ENCODE results near the gene LRR1. TPM values are rescaled to one million over a fixed set of nuclear protein-coding genes. Genes with fewer than 3 reads are reported as not detected.

The LRR1 gene
- total and polyA plus RNA-seq, 9 of the 15 experiments (the other 6 are each of a cell fraction or from before 2014, with no cell fraction given), result 26.5 to 58.1 (median 31.8) TPM

DNA sequence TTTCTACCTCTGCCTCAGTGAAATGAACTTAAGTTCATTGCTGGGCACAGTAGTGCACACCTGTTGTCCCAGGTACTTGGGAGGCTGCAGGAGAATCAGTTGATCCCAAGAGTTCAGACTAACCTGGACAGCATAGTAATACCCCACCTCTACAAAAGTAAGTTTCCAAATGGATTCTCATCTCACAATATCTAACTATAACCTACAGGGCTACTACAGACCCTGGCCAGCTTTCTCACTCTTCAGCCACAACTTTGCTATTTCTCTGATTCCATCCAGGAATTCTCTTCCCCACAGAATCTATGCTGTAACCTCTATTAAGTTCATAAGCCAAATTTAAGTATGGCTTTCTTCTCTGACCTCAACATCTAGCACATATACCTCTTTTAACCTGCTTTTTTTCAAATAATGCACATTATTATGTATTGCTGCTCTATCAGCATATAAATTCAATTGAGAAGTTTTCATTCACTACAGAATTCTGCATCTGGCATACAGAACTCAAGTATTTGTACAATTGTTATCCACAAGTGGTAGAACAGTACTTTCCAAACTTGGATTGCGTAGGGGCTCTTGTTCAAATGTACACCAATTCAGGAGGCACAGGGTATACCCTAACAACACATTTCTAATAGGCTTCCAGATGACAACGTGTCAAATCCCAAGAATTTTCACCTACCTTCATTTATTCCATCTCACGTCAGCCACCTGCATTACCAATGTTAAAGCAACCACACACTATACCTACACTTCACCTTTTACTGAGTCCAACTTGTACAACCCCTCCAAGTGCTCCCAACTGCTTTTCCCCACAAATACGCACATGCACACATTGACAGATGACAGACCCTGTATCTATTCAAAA is 16.4 kb upstream of the LRR1 start (continued):
- TF ChIP-seq ZSCAN29 (IDR thresholded peaks at IDR 0.05) (no peak), ZNF347 (CRISPR knock-in tag; IDR thresholded peaks at IDR 0.05; ENCODE audit: low read depth) (no peak), SMC3 (conservative IDR thresholded peaks at IDR 0.05; ENCODE audit: insufficient read depth, low read depth, low read length) (no peak), TEAD4 (IDR thresholded peaks at IDR 0.05; ENCODE audit: low read length) (peak; percentile 6; the same call in 1 of the 2 replicates), TEAD4 (CRISPR knock-in tag; IDR thresholded peaks at IDR 0.05; ENCODE audit: borderline replicate concordance) (no peak), TAF15 (IDR thresholded peaks at IDR 0.05; ENCODE audit: low read depth, low read length) (no peak), NFATC3 (IDR thresholded peaks at IDR 0.05) (no peak), CBFA2T2 (conservative IDR thresholded peaks at IDR 0.05) (no peak), EWSR1 (IDR thresholded peaks at IDR 0.05; ENCODE audit: borderline replicate concordance, low read depth, partially characterized antibody) (peak; percentile 87), RBM14 (IDR thresholded peaks at IDR 0.05; ENCODE audit: borderline replicate concordance, insufficient read depth, low read depth, low read length) (no peak), PML (IDR thresholded peaks at IDR 0.05; ENCODE audit: low read length) (peak; percentile 21; the same call in 1 of the 2 replicates)
- TF ChIP-seq, protein P1, sequence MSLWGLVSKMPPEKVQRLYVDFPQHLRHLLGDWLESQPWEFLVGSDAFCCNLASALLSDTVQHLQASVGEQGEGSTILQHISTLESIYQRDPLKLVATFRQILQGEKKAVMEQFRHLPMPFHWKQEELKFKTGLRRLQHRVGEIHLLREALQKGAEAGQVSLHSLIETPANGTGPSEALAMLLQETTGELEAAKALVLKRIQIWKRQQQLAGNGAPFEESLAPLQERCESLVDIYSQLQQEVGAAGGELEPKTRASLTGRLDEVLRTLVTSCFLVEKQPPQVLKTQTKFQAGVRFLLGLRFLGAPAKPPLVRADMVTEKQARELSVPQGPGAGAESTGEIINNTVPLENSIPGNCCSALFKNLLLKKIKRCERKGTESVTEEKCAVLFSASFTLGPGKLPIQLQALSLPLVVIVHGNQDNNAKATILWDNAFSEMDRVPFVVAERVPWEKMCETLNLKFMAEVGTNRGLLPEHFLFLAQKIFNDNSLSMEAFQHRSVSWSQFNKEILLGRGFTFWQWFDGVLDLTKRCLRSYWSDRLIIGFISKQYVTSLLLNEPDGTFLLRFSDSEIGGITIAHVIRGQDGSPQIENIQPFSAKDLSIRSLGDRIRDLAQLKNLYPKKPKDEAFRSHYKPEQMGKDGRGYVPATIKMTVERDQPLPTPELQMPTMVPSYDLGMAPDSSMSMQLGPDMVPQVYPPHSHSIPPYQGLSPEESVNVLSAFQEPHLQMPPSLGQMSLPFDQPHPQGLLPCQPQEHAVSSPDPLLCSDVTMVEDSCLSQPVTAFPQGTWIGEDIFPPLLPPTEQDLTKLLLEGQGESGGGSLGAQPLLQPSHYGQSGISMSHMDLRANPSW (CRISPR knock-in tag; IDR thresholded peaks at IDR 0.05), result no peak
- TF ChIP-seq, protein P2, sequence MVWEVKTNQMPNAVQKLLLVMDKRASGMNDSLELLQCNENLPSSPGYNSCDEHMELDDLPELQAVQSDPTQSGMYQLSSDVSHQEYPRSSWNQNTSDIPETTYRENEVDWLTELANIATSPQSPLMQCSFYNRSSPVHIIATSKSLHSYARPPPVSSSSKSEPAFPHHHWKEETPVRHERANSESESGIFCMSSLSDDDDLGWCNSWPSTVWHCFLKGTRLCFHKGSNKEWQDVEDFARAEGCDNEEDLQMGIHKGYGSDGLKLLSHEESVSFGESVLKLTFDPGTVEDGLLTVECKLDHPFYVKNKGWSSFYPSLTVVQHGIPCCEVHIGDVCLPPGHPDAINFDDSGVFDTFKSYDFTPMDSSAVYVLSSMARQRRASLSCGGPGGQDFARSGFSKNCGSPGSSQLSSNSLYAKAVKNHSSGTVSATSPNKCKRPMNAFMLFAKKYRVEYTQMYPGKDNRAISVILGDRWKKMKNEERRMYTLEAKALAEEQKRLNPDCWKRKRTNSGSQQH (CRISPR knock-in tag; IDR thresholded peaks at IDR 0.05), result no peak

Data from K562 (cell line).